Measurements from ENCODE around the gene BNC2. TPM values are rescaled to one million over a fixed set of nuclear protein-coding genes. Genes with fewer than 3 reads are reported as not detected.

Gene BNC2
- total RNA-seq, 1 experiment from 2014 or later = 5.7 TPM

DNA sequence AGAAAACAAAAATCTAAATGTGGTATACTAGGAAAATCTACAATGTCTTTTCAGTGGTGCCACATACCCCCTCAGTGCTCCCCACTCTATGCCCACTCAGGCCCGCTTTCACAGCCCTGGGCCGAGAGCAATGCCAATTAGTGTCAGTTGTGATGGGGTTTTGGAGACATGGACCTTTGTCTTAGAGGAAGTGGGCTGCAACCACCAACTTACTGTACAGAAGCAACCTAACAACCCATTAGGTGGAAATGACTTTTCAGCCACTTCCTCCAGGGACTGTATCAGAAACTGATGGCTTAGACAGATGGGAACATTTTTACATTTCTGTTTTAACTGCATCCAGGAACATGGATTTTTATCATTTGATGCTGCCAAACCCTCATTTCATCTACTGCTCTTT, 268.0 kb downstream of the BNC2 start:
- no TSS peak for BruUV-seq (replicated peaks)
- Histone ChIP-seq H3K4me1 (ENCODE audit: control insufficient read depth, insufficient read depth, low read length) (no peaks in the 10 kb centered on the region), H3K36me3 (ENCODE audit: control insufficient read depth, insufficient read depth, low read length) (no peaks in the 10 kb centered on the region), H3K9me3 (ENCODE audit: control insufficient read depth, insufficient read depth, low read depth, low read length) (no peaks in the 10 kb centered on the region), H3K27ac (ENCODE audit: low read length) (no peak overlapping the region), H3K4me3 (ENCODE audit: low read depth in 2 of 2, low read length in 2 of 2) (no peak overlapping the region), H3K27me3 (ENCODE audit: control insufficient read depth, insufficient read depth, low read length) (no peaks in the 10 kb centered on the region)
- in situ Hi-C loops (cut with HindIII; ENCODE audit: low pct_unique_long_range_greater_than_20kb, low sequenced_read_pairs) (no loop called here), intact Hi-C loops (cut with micrococcal nuclease; ENCODE audit: unreplicated experiment) (no loop called here)
- no peak for ATAC-seq
- CTCF ChIA-PET = no interaction called here
- no peak for DNase-seq (ENCODE audit: low read depth, low spot score)
- TF ChIP-seq, protein P1, sequence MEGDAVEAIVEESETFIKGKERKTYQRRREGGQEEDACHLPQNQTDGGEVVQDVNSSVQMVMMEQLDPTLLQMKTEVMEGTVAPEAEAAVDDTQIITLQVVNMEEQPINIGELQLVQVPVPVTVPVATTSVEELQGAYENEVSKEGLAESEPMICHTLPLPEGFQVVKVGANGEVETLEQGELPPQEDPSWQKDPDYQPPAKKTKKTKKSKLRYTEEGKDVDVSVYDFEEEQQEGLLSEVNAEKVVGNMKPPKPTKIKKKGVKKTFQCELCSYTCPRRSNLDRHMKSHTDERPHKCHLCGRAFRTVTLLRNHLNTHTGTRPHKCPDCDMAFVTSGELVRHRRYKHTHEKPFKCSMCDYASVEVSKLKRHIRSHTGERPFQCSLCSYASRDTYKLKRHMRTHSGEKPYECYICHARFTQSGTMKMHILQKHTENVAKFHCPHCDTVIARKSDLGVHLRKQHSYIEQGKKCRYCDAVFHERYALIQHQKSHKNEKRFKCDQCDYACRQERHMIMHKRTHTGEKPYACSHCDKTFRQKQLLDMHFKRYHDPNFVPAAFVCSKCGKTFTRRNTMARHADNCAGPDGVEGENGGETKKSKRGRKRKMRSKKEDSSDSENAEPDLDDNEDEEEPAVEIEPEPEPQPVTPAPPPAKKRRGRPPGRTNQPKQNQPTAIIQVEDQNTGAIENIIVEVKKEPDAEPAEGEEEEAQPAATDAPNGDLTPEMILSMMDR (IDR thresholded peaks at IDR 0.05) = no peak
- no peak for TF ChIP-seq SIN3A (IDR thresholded peaks at IDR 0.05; ENCODE audit: borderline replicate concordance, insufficient read depth, low read depth, low read length)
- TF ChIP-seq POLR2AphosphoS5 (IDR thresholded peaks at IDR 0.05; ENCODE audit: low read depth, low read length) = no peak
- no peak for TF ChIP-seq TCF7L2 (IDR thresholded peaks at IDR 0.05; ENCODE audit: low read depth, low read length)
- no peak for TF ChIP-seq REST (IDR thresholded peaks at IDR 0.05; ENCODE audit: insufficient read depth in 1 of 2, low read depth in 2 of 2, low read length in 1 of 2)
- POLR2A ChIA-PET = no interaction called here

- in situ Hi-C loops (cut with HindIII; ENCODE audit: low pct_unique_long_range_greater_than_20kb, low sequenced_read_pairs) (no loop called here), intact Hi-C loops (cut with micrococcal nuclease; ENCODE audit: unreplicated experiment) (no loop called here)
- ATAC-seq = no peak
- H3K36me3 ChIP-seq (ENCODE audit: control insufficient read depth, insufficient read depth, low read length) = no peaks in the 10 kb centered on the region
- POLR2A ChIA-PET = no interaction called here
- H3K4me1 ChIP-seq (ENCODE audit: control insufficient read depth, insufficient read depth, low read length) = no peaks in the 10 kb centered on the region
- CTCF ChIA-PET = no interaction called here
- H3K9me3 ChIP-seq (ENCODE audit: control insufficient read depth, insufficient read depth, low read depth, low read length) = no peaks in the 10 kb centered on the region
- no peak overlapping the region for H3K4me3 ChIP-seq (ENCODE audit: low read depth in 2 of 2, low read length in 2 of 2)
- TF ChIP-seq, protein P1 (IDR thresholded peaks at IDR 0.05) = no peak
- TF ChIP-seq POLR2AphosphoS5 (IDR thresholded peaks at IDR 0.05; ENCODE audit: low read depth, low read length) (no peak), SIN3A (IDR thresholded peaks at IDR 0.05; ENCODE audit: borderline replicate concordance, insufficient read depth, low read depth, low read length) (no peak), REST (IDR thresholded peaks at IDR 0.05; ENCODE audit: insufficient read depth in 1 of 2, low read depth in 2 of 2, low read length in 1 of 2) (no peak), TCF7L2 (IDR thresholded peaks at IDR 0.05; ENCODE audit: low read depth, low read length) (no peak)
- no peak overlapping the region for H3K27ac ChIP-seq (ENCODE audit: low read length)
- no peaks in the 10 kb centered on the region for H3K27me3 ChIP-seq (ENCODE audit: control insufficient read depth, insufficient read depth, low read length)
- BruUV-seq (replicated peaks) = no TSS peak
- no peak for DNase-seq (ENCODE audit: low read depth, low spot score)
These were observed 268.5 kb downstream of the BNC2 start for GRCh38 chr9:16601991-16602390.

Measured in Panc1 (cell line).